ENCODE data around the gene APIP.
A peak's percentile ranks its signal among the peaks of the same experiment; 100 is the strongest.

Gene APIP

GRCh38 chr11:34928960-34929680 lies 12.9 kb upstream of the APIP start:
- H3K27ac ChIP-seq, result no peak overlapping the region
- H3K4me3 ChIP-seq (ENCODE audit: low read depth, low read length), result no peak overlapping the region
- in situ Hi-C loops (cut with HindIII; ENCODE audit: low pct_ligation_motif_present, low sequenced_read_pairs), result loop anchor here (25.0 kb wide), 1 partner anchor 458 kb away; no protein-coding TSS in a partner anchor
- DNase-seq, result no peak
- no peak for TF ChIP-seq CTCF (IDR thresholded peaks at IDR 0.05; ENCODE audit: low read depth, low read length, missing control alignments)
- H3K36me3 ChIP-seq (replicated peaks), result no peaks in the 10 kb centered on the region
- no peaks in the 10 kb centered on the region for H3K27me3 ChIP-seq (replicated peaks)

GRCh38 chr11:34928268-34928959 lies 12.2 kb upstream of the APIP start:
- H3K36me3 ChIP-seq (replicated peaks), result no peaks in the 10 kb centered on the region
- H3K27me3 ChIP-seq (replicated peaks), result no peaks in the 10 kb centered on the region
- no peak for TF ChIP-seq CTCF (IDR thresholded peaks at IDR 0.05; ENCODE audit: low read depth, low read length, missing control alignments)
- H3K4me3 ChIP-seq (ENCODE audit: low read depth, low read length), result no peak overlapping the region
- in situ Hi-C loops (cut with HindIII; ENCODE audit: low pct_ligation_motif_present, low sequenced_read_pairs), result loop anchor here (25.0 kb wide), 1 partner anchor 459 kb away; no protein-coding TSS in a partner anchor
- DNase-seq, result no peak
- H3K27ac ChIP-seq, result no peak overlapping the region

GRCh38 chr11:34926831-34927132 lies 10.6 kb upstream of the APIP start:
- H3K36me3 ChIP-seq (replicated peaks), result no peaks in the 10 kb centered on the region
- no peaks in the 10 kb centered on the region for H3K27me3 ChIP-seq (replicated peaks)
- no peak overlapping the region for H3K27ac ChIP-seq
- H3K4me3 ChIP-seq (ENCODE audit: low read depth, low read length), result no peak overlapping the region
- TF ChIP-seq CTCF (IDR thresholded peaks at IDR 0.05; ENCODE audit: low read depth, low read length, missing control alignments), result no peak
- in situ Hi-C loops (cut with HindIII; ENCODE audit: low pct_ligation_motif_present, low sequenced_read_pairs), result loop anchor here (25.0 kb wide), 1 partner anchor 461 kb away; no protein-coding TSS in a partner anchor
- no peak for DNase-seq

- peak; percentile 24 for DNase-seq
- H3K4me3 ChIP-seq (ENCODE audit: low read depth, low read length), result no peak overlapping the region
- no peak overlapping the region for H3K27ac ChIP-seq
- in situ Hi-C loops (cut with HindIII; ENCODE audit: low pct_ligation_motif_present, low sequenced_read_pairs), result loop anchor here (25.0 kb wide), 1 partner anchor 461 kb away; no protein-coding TSS in a partner anchor
- no peaks in the 10 kb centered on the region for H3K27me3 ChIP-seq (replicated peaks)
- H3K36me3 ChIP-seq (replicated peaks), result no peaks in the 10 kb centered on the region
- TF ChIP-seq CTCF (IDR thresholded peaks at IDR 0.05; ENCODE audit: low read depth, low read length, missing control alignments), result peak; percentile 49
These were observed 10.1 kb upstream of the APIP start for GRCh38 chr11:34926101-34926830.

- no peak for DNase-seq
- in situ Hi-C loops (cut with HindIII; ENCODE audit: low pct_ligation_motif_present, low sequenced_read_pairs), result loop anchor here (25.0 kb wide), 1 partner anchor 463 kb away; no protein-coding TSS in a partner anchor
- no peaks in the 10 kb centered on the region for H3K36me3 ChIP-seq (replicated peaks)
- H3K4me3 ChIP-seq (ENCODE audit: low read depth, low read length), result no peak overlapping the region
- no peak overlapping the region for H3K27ac ChIP-seq
- no peak for TF ChIP-seq CTCF (IDR thresholded peaks at IDR 0.05; ENCODE audit: low read depth, low read length, missing control alignments)
- no peaks in the 10 kb centered on the region for H3K27me3 ChIP-seq (replicated peaks)
These were observed 8.5 kb upstream of the APIP start for GRCh38 chr11:34924714-34925113.
